Epithelial cell of esophagus (primary cell): Measurements from ENCODE around the gene PRDM11.

ENCODE experiments used
- DNase-seq: peaks from one replicate; pipeline ENCODE4 v3.0.0; 2010; ENCODE audit warnings: low read depth
- H3K4me3 ChIP-seq: 2 replicates; pipeline ENCODE4 v1.5.1; 2011; ENCODE audit warnings: mild to moderate bottlenecking, low read length, control low read depth
- TF ChIP-seq, protein P1 (sequence below): IDR thresholded peaks from 2 replicates; pipeline ENCODE4 v1.5.1; 2011; ENCODE audit warnings: low read depth, mild to moderate bottlenecking, low read length, control low read depth, inconsistent platforms; ENCODE audit not compliant: insufficient read depth; ENCODE audit errors: missing control alignments

Gene PRDM11

DNA sequence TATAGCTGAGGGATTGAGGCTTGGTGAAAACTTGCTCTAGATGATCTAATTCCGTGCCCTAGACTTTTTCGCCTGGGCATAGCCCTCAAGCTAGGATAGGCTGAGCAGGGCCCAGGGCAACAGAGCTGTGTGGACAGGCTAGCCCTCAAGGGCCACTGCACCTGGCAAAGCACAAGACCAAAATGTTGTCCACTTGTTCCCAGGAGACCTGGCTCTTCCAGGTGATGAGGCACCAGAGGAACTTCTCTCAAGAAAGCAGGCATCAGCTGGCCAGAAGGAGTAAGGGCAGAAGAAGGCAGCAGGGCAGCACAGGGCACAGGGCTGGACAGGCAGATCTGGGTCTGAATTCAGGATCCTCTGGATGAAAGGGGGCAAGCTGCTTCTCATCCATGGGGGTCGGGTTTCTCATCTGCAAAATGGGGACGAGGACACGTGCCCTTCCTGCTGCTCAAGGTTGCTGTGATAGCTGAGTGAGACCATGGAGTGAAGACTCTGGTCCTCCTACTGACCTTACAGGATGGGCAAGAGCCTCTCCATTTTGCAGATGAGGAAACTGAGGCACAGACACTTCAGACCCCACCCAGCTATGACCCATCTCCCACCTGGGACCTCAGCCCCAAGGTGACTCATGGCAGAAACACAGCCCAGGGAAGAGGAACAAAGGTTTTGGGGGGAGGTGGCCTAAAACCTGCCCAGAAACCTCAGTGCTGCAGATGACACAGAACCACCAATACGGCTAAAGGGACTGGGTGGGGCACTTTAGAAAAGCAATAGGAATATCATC is 42.2 kb upstream of the PRDM11 start:
- no peak overlapping the region for H3K4me3 ChIP-seq
- TF ChIP-seq, protein P1, sequence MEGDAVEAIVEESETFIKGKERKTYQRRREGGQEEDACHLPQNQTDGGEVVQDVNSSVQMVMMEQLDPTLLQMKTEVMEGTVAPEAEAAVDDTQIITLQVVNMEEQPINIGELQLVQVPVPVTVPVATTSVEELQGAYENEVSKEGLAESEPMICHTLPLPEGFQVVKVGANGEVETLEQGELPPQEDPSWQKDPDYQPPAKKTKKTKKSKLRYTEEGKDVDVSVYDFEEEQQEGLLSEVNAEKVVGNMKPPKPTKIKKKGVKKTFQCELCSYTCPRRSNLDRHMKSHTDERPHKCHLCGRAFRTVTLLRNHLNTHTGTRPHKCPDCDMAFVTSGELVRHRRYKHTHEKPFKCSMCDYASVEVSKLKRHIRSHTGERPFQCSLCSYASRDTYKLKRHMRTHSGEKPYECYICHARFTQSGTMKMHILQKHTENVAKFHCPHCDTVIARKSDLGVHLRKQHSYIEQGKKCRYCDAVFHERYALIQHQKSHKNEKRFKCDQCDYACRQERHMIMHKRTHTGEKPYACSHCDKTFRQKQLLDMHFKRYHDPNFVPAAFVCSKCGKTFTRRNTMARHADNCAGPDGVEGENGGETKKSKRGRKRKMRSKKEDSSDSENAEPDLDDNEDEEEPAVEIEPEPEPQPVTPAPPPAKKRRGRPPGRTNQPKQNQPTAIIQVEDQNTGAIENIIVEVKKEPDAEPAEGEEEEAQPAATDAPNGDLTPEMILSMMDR: no peak
- no peak for DNase-seq

DNA sequence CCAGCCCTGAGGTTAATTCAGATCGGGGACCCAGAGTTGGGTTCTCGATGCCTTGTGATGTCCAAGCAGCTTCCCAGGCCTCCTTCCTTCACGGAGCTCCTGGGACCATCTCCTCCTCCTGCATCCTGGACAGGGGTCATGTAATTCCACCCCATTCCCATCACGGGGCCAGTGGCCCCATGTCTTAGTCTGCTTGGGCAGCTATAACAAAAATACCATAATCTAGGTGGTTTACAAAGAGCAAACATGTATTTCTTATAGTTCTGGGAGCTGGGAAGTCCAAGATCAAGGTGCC is 41.7 kb upstream of the PRDM11 start:
- TF ChIP-seq, protein P1: no peak
- no peak overlapping the region for H3K4me3 ChIP-seq
- no peak for DNase-seq

DNA sequence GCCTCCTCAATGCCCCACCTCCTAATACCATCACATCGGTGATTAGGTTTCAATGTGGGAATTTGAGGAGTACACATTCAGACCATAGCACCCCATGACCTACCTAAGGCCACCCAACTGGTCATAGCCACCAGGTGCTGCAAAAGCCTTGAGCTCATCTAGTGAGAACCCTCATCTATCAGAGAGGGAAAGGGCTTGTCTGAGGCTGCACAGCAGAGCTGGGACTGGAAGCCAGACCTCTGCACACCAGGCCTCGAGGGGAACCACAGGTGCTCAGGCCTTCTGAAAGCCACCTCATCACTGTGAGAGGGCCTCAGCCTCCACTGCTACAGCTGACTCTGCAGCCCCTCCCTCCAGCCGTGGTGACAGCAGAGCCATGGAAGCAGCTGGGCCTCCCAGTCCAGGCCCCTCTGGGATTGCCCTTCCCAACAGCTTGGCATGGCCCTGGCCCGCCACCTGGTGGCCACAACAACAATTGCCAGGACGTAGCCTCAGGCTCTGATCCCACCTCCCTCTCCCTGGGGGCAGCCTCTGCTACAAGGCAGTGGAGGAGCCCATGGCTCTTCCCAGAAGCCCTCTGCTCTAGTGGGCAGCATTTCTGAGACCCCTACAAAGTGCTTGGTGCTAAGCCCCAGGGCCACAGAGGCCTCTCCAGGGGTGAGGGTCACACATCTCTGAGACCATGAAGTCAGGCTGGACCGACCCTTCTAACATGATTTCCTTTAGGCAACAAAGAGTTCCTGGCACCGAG is 41.0 kb upstream of the PRDM11 start:
- H3K4me3 ChIP-seq: no peak overlapping the region
- DNase-seq: peak; percentile 53
- TF ChIP-seq, protein P1: peak; percentile 88

DNA sequence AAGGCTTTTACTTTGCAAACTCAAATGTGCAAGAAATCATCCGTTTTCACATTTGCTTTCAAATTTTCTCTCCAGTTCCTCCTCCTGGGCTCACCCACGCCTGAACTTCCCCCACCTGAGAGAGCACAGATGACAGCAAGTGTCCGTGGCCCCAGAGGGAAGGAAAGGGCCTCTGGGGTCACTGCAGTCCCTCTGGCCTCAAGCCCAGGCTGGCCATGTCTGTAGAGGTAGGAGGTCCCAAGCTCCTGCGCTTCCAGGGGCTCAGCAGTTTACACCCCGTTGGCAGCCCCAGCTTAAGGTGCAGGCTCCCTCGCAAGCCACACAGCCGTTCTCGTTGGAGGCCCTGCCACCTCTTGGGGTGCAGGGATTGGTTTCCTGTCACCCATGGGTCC is 40.5 kb upstream of the PRDM11 start:
- no peak overlapping the region for H3K4me3 ChIP-seq
- TF ChIP-seq, protein P1: no peak
- no peak for DNase-seq

DNA sequence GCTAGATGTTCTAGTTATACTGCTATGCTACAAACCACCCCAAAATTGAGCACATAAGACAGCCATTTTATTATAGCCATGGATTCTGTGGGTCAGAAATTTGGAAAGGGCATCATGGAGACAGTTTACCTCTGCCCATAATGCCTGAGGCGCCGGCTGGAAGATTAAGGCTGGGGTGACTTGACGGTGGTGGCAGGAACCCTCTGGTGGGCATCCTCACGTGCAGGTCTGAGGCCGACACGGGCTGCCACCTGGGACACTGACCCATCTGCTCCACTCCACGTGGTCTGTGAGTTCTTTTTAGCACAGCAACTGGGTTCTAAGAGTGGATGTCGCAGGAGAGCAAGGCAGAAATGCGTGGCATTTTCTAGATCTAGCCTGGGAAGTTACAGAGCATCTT is 40.0 kb upstream of the PRDM11 start:
- no peak overlapping the region for H3K4me3 ChIP-seq
- TF ChIP-seq, protein P1: no peak
- DNase-seq: no peak

DNA sequence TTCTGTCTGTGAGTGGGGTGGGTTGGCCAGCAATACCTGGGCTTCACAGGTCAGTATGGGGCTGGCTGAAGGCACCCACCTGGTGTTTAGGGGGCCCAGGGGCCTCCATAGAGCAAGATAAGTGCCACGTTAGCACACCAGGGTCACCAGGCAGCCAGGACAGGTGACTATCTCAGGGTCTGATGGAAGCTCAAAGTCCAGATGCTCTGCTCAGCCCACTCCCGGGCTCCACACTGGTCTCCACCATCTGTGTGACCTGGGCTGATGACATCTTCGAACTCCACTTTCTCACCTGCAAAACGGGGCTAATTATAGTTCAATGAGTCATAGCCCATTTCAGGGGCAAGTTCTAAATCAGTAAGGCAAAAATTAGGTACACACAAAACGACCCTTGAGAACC is 39.4 kb upstream of the PRDM11 start:
- TF ChIP-seq, protein P1: no peak
- H3K4me3 ChIP-seq: no peak overlapping the region
- no peak for DNase-seq
